Mesendoderm (in vitro differentiated cells): ENCODE data around the gene OGFOD1. TPM values are rescaled to one million over a fixed set of nuclear protein-coding genes. Genes with fewer than 3 reads are reported as not detected.

ENCODE experiments used
- DNase-seq: peaks from one replicate; pipeline ENCODE4 v3.0.0; 2013
- H2AK5ac ChIP-seq: 2 replicates; pipeline ENCODE4 v1.6.1; 2013; ENCODE audit warnings: low read length, inconsistent platforms
- H2BK120ac ChIP-seq: 2 replicates; pipeline ENCODE4 v1.6.1; 2013; ENCODE audit warnings: low read depth, mild to moderate bottlenecking, low read length, moderate library complexity, mixed read lengths
- H2BK15ac ChIP-seq: replicated peaks from 2 replicates; pipeline ENCODE4 v1.6.1; 2013; ENCODE audit warnings: low read depth, mild to moderate bottlenecking, moderate library complexity
- H2BK5ac ChIP-seq: 2 replicates; pipeline ENCODE4 v1.6.1; 2013; ENCODE audit warnings: low read length, inconsistent platforms
- H3K18ac ChIP-seq: 2 replicates; pipeline ENCODE4 v1.6.1; 2013; ENCODE audit warnings: mild to moderate bottlenecking, low read length, mixed read lengths
- H3K23ac ChIP-seq: one replicate; pipeline ENCODE4 v1.6.1; 2013; ENCODE audit warnings: low read length
- H3K27ac ChIP-seq: 2 replicates; pipeline ENCODE4 v1.5.1; 2013; ENCODE audit warnings: low read depth, mild to moderate bottlenecking, inconsistent platforms, low read length, moderate library complexity
- H3K27me3 ChIP-seq: 2 replicates; pipeline ENCODE4 v1.6.1; 2013; ENCODE audit warnings: low read length, control low read depth, mild to moderate bottlenecking, inconsistent platforms; ENCODE audit not compliant: insufficient read depth, poor library complexity
- H3K36me3 ChIP-seq: 2 replicates; pipeline ENCODE4 v1.6.1; 2013; ENCODE audit warnings: low read length, inconsistent platforms; ENCODE audit not compliant: control insufficient read depth, insufficient read depth
- H3K4ac ChIP-seq: one replicate; pipeline ENCODE4 v1.6.1; 2013; ENCODE audit warnings: low read depth, mild to moderate bottlenecking, low read length, moderate library complexity
- H3K4me1 ChIP-seq: 2 replicates; pipeline ENCODE4 v1.6.1; 2013; ENCODE audit warnings: low read depth, low read length, inconsistent platforms; ENCODE audit not compliant: control insufficient read depth
- H3K4me2 ChIP-seq: 2 replicates; pipeline ENCODE4 v1.6.1; 2013; ENCODE audit warnings: low read length
- H3K4me3 ChIP-seq: 2 replicates; pipeline ENCODE4 v1.5.1; 2013; ENCODE audit warnings: mild to moderate bottlenecking, low read length
- H3K56ac ChIP-seq: one replicate; pipeline ENCODE4 v1.6.1; 2013; ENCODE audit warnings: low read length
- H3K79me1 ChIP-seq: 2 replicates; pipeline ENCODE4 v1.6.1; 2013; ENCODE audit warnings: low read length, inconsistent platforms
- H3K79me2 ChIP-seq: 2 replicates; pipeline ENCODE4 v1.6.1; 2013; ENCODE audit warnings: mild to moderate bottlenecking, low read length; ENCODE audit not compliant: control insufficient read depth, insufficient read depth
- H3K9ac ChIP-seq: 2 replicates; pipeline ENCODE4 v1.6.1; 2013; ENCODE audit warnings: low read length, inconsistent platforms
- H4K5ac ChIP-seq: one replicate; pipeline ENCODE4 v1.6.1; 2013; ENCODE audit warnings: low read length
- H4K8ac ChIP-seq: one replicate; pipeline ENCODE4 v1.6.1; 2013; ENCODE audit warnings: low read depth, mild to moderate bottlenecking, control low read depth, low read length, moderate library complexity
- whole genome bisulfite sequencing: extraction: QIAGEN DNeasy Blood & Tissue Kit; methylation state at CpG from one replicate; pipeline ENCODE4 v1.1.7; 2013; ENCODE audit warnings: low lambda C conversion rate, missing lambda C conversion rate; ENCODE audit not compliant: insufficient coverage; ENCODE audit errors: extremely low coverage; 5-methylcytosine and 5-hydroxymethylcytosine counted together
- polyA plus RNA-seq, 2 experiments: library from polyadenylated mRNA; stranded (reverse); fragments of 200-250 nt; gene quantifications; one replicate each; pipeline ENCODE4 v1.2.3, GENCODE V29; 2013

Gene OGFOD1
- 65.1 TPM for polyA plus RNA-seq (2013, experiment 1 of 2)
- polyA plus RNA-seq (2013, experiment 2 of 2), result 65.5 TPM

- peak; percentile 99 for DNase-seq
- Histone ChIP-seq H3K9ac (peak within 1 kb of the TSS; percentile 85), H3K4me2 (peak within 1 kb of the TSS; percentile 84), H2AK5ac (no peak within 1 kb of the TSS), H3K4me3 (peak within 1 kb of the TSS; percentile 57), H3K79me2 (peaks cover 49% of the 10 kb centered on the region), H3K4me1 (peaks cover 3% of the 10 kb centered on the region), H2BK120ac (no peak within 1 kb of the TSS), H3K36me3 (no peaks in the 10 kb centered on the region), H4K8ac (peak within 1 kb of the TSS; percentile 83), H4K5ac (no peak within 1 kb of the TSS), H2BK15ac (no peak within 1 kb of the TSS), H3K23ac (no peak within 1 kb of the TSS), H3K27ac (peak within 1 kb of the TSS; percentile 39), H2BK5ac (peak within 1 kb of the TSS; percentile 8), H3K27me3 (no peaks in the 10 kb centered on the region), H3K18ac (peak within 1 kb of the TSS; percentile 19), H3K56ac (peak within 1 kb of the TSS; percentile 86), H3K4ac (peak within 1 kb of the TSS; percentile 95), H3K79me1 (peaks cover 3% of the 10 kb centered on the region)
- WGBS, result no CpG with 5 or more reads among the region's 56 CpGs
These were observed at the start of gene OGFOD1, which contains the start of gene NUDT21 for GRCh38 chr16:56450986-56451752. Gene OGFOD1, plus strand, starts transcription at chr16:56451554. Its CDS starts 59 bp downstream, at chr16:56451613. Gene NUDT21, minus strand, starts transcription at chr16:56451332. Its CDS starts 130 bp downstream, at chr16:56451202.

- H3K4me1 ChIP-seq, result no peaks in the 10 kb centered on the region
- whole genome bisulfite sequencing, result no CpG with 5 or more reads among the region's 4 CpGs
- H3K9ac ChIP-seq, result no peak overlapping the region
- H3K4me3 ChIP-seq, result no peak overlapping the region
- DNase-seq, result no peak
- no peak overlapping the region for H3K56ac ChIP-seq
- H3K18ac ChIP-seq, result no peak overlapping the region
- H4K5ac ChIP-seq, result no peak overlapping the region
- H2BK120ac ChIP-seq, result no peak overlapping the region
- H3K4me2 ChIP-seq, result no peak overlapping the region
- no peak overlapping the region for H3K4ac ChIP-seq
- peaks cover 7% of the 10 kb centered on the region for H3K36me3 ChIP-seq
- no peak overlapping the region for H4K8ac ChIP-seq
- H2BK5ac ChIP-seq, result no peak overlapping the region
- no peak overlapping the region for H2BK15ac ChIP-seq
- H3K27ac ChIP-seq, result no peak overlapping the region
- no peaks in the 10 kb centered on the region for H3K27me3 ChIP-seq
- H3K79me2 ChIP-seq, result no peaks in the 10 kb centered on the region
- no peak overlapping the region for H3K23ac ChIP-seq
- no peaks in the 10 kb centered on the region for H3K79me1 ChIP-seq
- no peak overlapping the region for H2AK5ac ChIP-seq
These were observed 45.2 kb upstream of the OGFOD1 start for GRCh38 chr16:56405977-56406672.

GRCh38 chr16:56408379-56409098 is 42.8 kb upstream of the OGFOD1 start:
- Histone ChIP-seq H3K23ac (no peak overlapping the region), H3K79me2 (no peaks in the 10 kb centered on the region), H3K4me1 (no peaks in the 10 kb centered on the region), H3K18ac (no peak overlapping the region), H2BK120ac (no peak overlapping the region), H3K4ac (no peak overlapping the region), H3K27me3 (no peaks in the 10 kb centered on the region), H3K9ac (no peak overlapping the region), H2BK15ac (no peak overlapping the region), H4K8ac (no peak overlapping the region), H3K27ac (no peak overlapping the region), H4K5ac (no peak overlapping the region), H2BK5ac (no peak overlapping the region), H3K56ac (no peak overlapping the region), H3K4me3 (no peak overlapping the region), H3K79me1 (no peaks in the 10 kb centered on the region), H2AK5ac (no peak overlapping the region), H3K36me3 (peaks cover 3% of the 10 kb centered on the region), H3K4me2 (no peak overlapping the region)
- DNase-seq, result no peak
- WGBS, result no CpG with 5 or more reads among the region's 7 CpGs

GRCh38 chr16:56409195-56409594 is 42.2 kb upstream of the OGFOD1 start:
- Histone ChIP-seq H2AK5ac (no peak overlapping the region), H3K56ac (no peak overlapping the region), H3K36me3 (peaks cover 3% of the 10 kb centered on the region), H3K23ac (no peak overlapping the region), H4K5ac (no peak overlapping the region), H2BK120ac (no peak overlapping the region), H3K18ac (no peak overlapping the region), H4K8ac (no peak overlapping the region), H3K4me3 (no peak overlapping the region), H3K27ac (no peak overlapping the region), H3K4ac (no peak overlapping the region), H3K79me1 (no peaks in the 10 kb centered on the region), H3K4me1 (no peaks in the 10 kb centered on the region), H3K79me2 (no peaks in the 10 kb centered on the region), H3K4me2 (no peak overlapping the region), H2BK5ac (no peak overlapping the region), H3K27me3 (no peaks in the 10 kb centered on the region), H2BK15ac (no peak overlapping the region), H3K9ac (no peak overlapping the region)
- WGBS, result no CpG with 5 or more reads among the region's 4 CpGs
- DNase-seq, result no peak

GRCh38 chr16:56411123-56411522 is 40.2 kb upstream of the OGFOD1 start:
- H3K4me1 ChIP-seq, result no peaks in the 10 kb centered on the region
- no peak overlapping the region for H3K4ac ChIP-seq
- no peak overlapping the region for H3K4me3 ChIP-seq
- no peak overlapping the region for H3K18ac ChIP-seq
- H4K5ac ChIP-seq, result no peak overlapping the region
- no peak overlapping the region for H3K56ac ChIP-seq
- no peak overlapping the region for H2BK5ac ChIP-seq
- H3K79me1 ChIP-seq, result no peaks in the 10 kb centered on the region
- no peak overlapping the region for H2BK120ac ChIP-seq
- no peaks in the 10 kb centered on the region for H3K27me3 ChIP-seq
- no peaks in the 10 kb centered on the region for H3K79me2 ChIP-seq
- no peak overlapping the region for H4K8ac ChIP-seq
- H3K9ac ChIP-seq, result no peak overlapping the region
- H3K23ac ChIP-seq, result no peak overlapping the region
- no peak overlapping the region for H3K27ac ChIP-seq
- WGBS, result no CpG with 5 or more reads among the region's 5 CpGs
- H2BK15ac ChIP-seq, result no peak overlapping the region
- no peak overlapping the region for H3K4me2 ChIP-seq
- H3K36me3 ChIP-seq, result peaks cover 3% of the 10 kb centered on the region
- no peak overlapping the region for H2AK5ac ChIP-seq
- no peak for DNase-seq
